PC-9 (cell line): ENCODE results near the gene TTC7B. TPM values are rescaled to one million over a fixed set of nuclear protein-coding genes. Genes with fewer than 3 reads are reported as not detected.

Source experiments
- BruUV-seq: library from RNA; stranded (reverse); fragments of 400-500 nt; replicated peaks from 2 replicates; lab custom pipeline; 2021; lab: Mats Ljungman, UMichigan
- CTCF ChIA-PET: fragments of 300-600 bp; sonication (Branson Sonifier 250); formaldehyde crosslinking; loops from one replicate; lab custom pipeline; 2022; ENCODE audit warnings: antibody characterized with exemption; lab: Charles Lee
- POLR2A ChIA-PET: fragments of 300-600 bp; sonication (Branson Sonifier 250); formaldehyde crosslinking; loops from one replicate; lab custom pipeline; 2022; ENCODE audit warnings: antibody characterized with exemption; ENCODE audit not compliant: unreplicated experiment; lab: Charles Lee
- DNase-seq, 2 experiments: peaks; one replicate each; pipeline versions ENCODE4 v3.0.0 to v3.0.0-alpha.2; 2015 to 2022; ENCODE audit warnings: mixed read lengths in 1 of 2
- H2AFZ ChIP-seq: fragments of 200-600 bp; sonication (generic); 2 replicates; pipeline ENCODE4 v1.8.1; 2017; ENCODE audit warnings: antibody characterized with exemption
- H3F3A ChIP-seq: fragments of 200-600 bp; sonication (generic); 2 replicates; pipeline ENCODE4 v1.8.1; 2017; ENCODE audit warnings: antibody characterized with exemption, mild to moderate bottlenecking, low read depth; ENCODE audit not compliant: insufficient read depth
- H3K27ac ChIP-seq: fragments of 200-600 bp; sonication (generic); 2 replicates; pipeline ENCODE4 v1.6.1; 2016; ENCODE audit warnings: mixed run types
- H3K27me3 ChIP-seq: fragments of 200-600 bp; sonication (generic); 2 replicates; pipeline ENCODE4 v1.6.1; 2016; ENCODE audit warnings: low read depth, mixed run types; ENCODE audit not compliant: insufficient read depth
- H3K36me3 ChIP-seq: fragments of 200-600 bp; sonication (generic); 2 replicates; pipeline ENCODE4 v1.6.1; 2016; ENCODE audit warnings: low read depth, mixed run types
- H3K4me1 ChIP-seq: fragments of 200-600 bp; sonication (generic); replicated peaks from 2 replicates; pipeline ENCODE4 v1.6.1; 2016; ENCODE audit warnings: mixed run types; ENCODE audit not compliant: insufficient read depth
- H3K4me2 ChIP-seq: fragments of 200-600 bp; sonication (generic); 2 replicates; pipeline ENCODE4 v1.6.1; 2017; ENCODE audit warnings: mixed run types
- H3K4me3 ChIP-seq: fragments of 200-600 bp; sonication (generic); 2 replicates; pipeline ENCODE4 v1.6.1; 2016; ENCODE audit warnings: mixed run types
- H3K79me2 ChIP-seq: fragments of 200-600 bp; sonication (generic); 2 replicates; pipeline ENCODE4 v1.6.1; 2017; ENCODE audit warnings: low read depth, mixed run types
- H3K9me2 ChIP-seq: fragments of 200-600 bp; sonication (generic); 2 replicates; pipeline ENCODE4 v1.8.1; 2017; ENCODE audit warnings: mild to moderate bottlenecking; ENCODE audit not compliant: insufficient read depth
- H3K9me3 ChIP-seq: fragments of 200-600 bp; sonication (generic); 2 replicates; pipeline ENCODE4 v1.8.1; 2016; ENCODE audit warnings: low read depth; ENCODE audit not compliant: insufficient read depth
- H4K20me1 ChIP-seq: fragments of 200-600 bp; sonication (generic); 2 replicates; pipeline ENCODE4 v1.8.1; 2017; ENCODE audit not compliant: insufficient read depth
- CTCF ChIP-seq: fragments of 200-600 bp; sonication (generic); conservative IDR thresholded peaks from 2 replicates; pipeline ENCODE4 v1.6.1; 2017; ENCODE audit warnings: mixed run types, antibody characterized with exemption, mild to moderate bottlenecking, moderate library complexity
- EZH2 ChIP-seq: fragments of 200-600 bp; sonication (generic); IDR thresholded peaks from 2 replicates; pipeline ENCODE4 v1.8.0; 2017; ENCODE audit warnings: antibody characterized with exemption, low read depth
- intact Hi-C: fragments of 100-400 bp; cut with micrococcal nuclease; formaldehyde crosslinking; loops from one replicate; pipeline ENCODE4 v1.10.0; 2022; ENCODE audit not compliant: unreplicated experiment
- total RNA-seq: library from RNA; stranded (reverse); gene quantifications from 2 replicates; pipeline ENCODE4 v1.2.3, GENCODE V29; 2021

The TTC7B gene
- total RNA-seq, 1 experiment from 2014 or later: 6.8 TPM

GRCh38 chr14:90851327-90852036 is 35.3 kb upstream of the TTC7B start:
- Histone ChIP-seq H3F3A (0 out of 2 replicates have a peak, but pooled peaks cover 5% of the 10 kb centered on the region), H3K4me3 (no peak overlapping the region; the same call in 1 of the 2 replicates), H3K79me2 (no peaks in the 10 kb centered on the region), H2AFZ (no peak overlapping the region), H3K27me3 (no peaks in the 10 kb centered on the region), H3K4me1 (peaks cover 15% of the 10 kb centered on the region), H4K20me1 (no peaks in the 10 kb centered on the region), H3K36me3 (no peaks in the 10 kb centered on the region), H3K27ac (peak overlapping the region; percentile 70), H3K9me2 (no peaks in the 10 kb centered on the region), H3K9me3 (no peaks in the 10 kb centered on the region), H3K4me2 (peak overlapping the region; percentile 75)
- CTCF ChIA-PET: no interaction called here
- TF ChIP-seq EZH2 (no peak), CTCF (no peak)
- POLR2A ChIA-PET: no interaction called here
- TSS peak; percentile 94 for BruUV-seq
- intact Hi-C loops: no loop called here
- DNase-seq: no peak

GRCh38 chr14:90850487-90850886 is 34.3 kb upstream of the TTC7B start:
- Histone ChIP-seq H3K4me1 (peaks cover 15% of the 10 kb centered on the region), H3K9me2 (no peaks in the 10 kb centered on the region), H3K9me3 (no peaks in the 10 kb centered on the region), H4K20me1 (no peaks in the 10 kb centered on the region), H3K4me3 (peak overlapping the region; percentile 42; the same call in 1 of the 2 replicates), H3K27ac (peak overlapping the region; percentile 70), H3K27me3 (no peaks in the 10 kb centered on the region), H3K4me2 (peak overlapping the region; percentile 75), H2AFZ (0 out of 2 replicates have a peak overlapping the region, but pooled peaks have one; percentile 62), H3F3A (0 out of 2 replicates have a peak, but pooled peaks cover 5% of the 10 kb centered on the region), H3K79me2 (no peaks in the 10 kb centered on the region), H3K36me3 (no peaks in the 10 kb centered on the region)
- no TSS peak for BruUV-seq
- TF ChIP-seq CTCF (no peak), EZH2 (no peak)
- peak; percentile 22 to 83 for DNase-seq
- ChIA-PET POLR2A (interaction anchor here (0.6 kb wide), 1 partner anchor 110 kb away, joined by 3 read pairs; no protein-coding TSS in a partner anchor), CTCF (no interaction called here)
- intact Hi-C loops: no loop called here

GRCh38 chr14:90849787-90850444 is 33.7 kb upstream of the TTC7B start:
- Histone ChIP-seq H2AFZ (no peak overlapping the region), H3K27me3 (no peaks in the 10 kb centered on the region), H3K79me2 (no peaks in the 10 kb centered on the region), H3K4me1 (peaks cover 15% of the 10 kb centered on the region), H3F3A (0 out of 2 replicates have a peak, but pooled peaks cover 5% of the 10 kb centered on the region), H4K20me1 (no peaks in the 10 kb centered on the region), H3K4me2 (peak overlapping the region; percentile 75; the same call in 1 of the 2 replicates), H3K9me2 (no peaks in the 10 kb centered on the region), H3K36me3 (no peaks in the 10 kb centered on the region), H3K27ac (no peak overlapping the region), H3K9me3 (no peaks in the 10 kb centered on the region), H3K4me3 (no peak overlapping the region)
- BruUV-seq: TSS peak; percentile 76
- TF ChIP-seq CTCF (no peak), EZH2 (no peak)
- ChIA-PET POLR2A (no interaction called here), CTCF (no interaction called here)
- intact Hi-C loops: no loop called here
- DNase-seq: no peak
